ENCODE results near the gene NUBP2.
A peak's percentile ranks its signal among the peaks of the same experiment; 100 is the strongest.

Gene NUBP2

GRCh38 chr16:1771188-1771863 lies 11.4 kb upstream of the NUBP2 start, which contains the start of gene NME3:
Gene NME3 (minus strand): TSS chr16:1771543. CDS start chr16:1771534, 9 bp downstream.
- peak; percentile 52 to 56 for DNase-seq (ENCODE audit: low read depth in 2 of 2, low spot score in 1 of 2)

- DNase-seq (ENCODE audit: low read depth in 2 of 2, low spot score in 1 of 2) = no peak
Measured at GRCh38 chr16:1771864-1772361, 10.8 kb upstream of the NUBP2 start.

GRCh38 chr16:1772362-1772907 lies 10.3 kb upstream of the NUBP2 start, which contains the start of gene EME2:
Gene EME2 (plus strand): TSS chr16:1772810. CDS start chr16:1773228, 418 bp downstream.
- DNase-seq (ENCODE audit: low read depth in 2 of 2, low spot score in 1 of 2) = no peak

GRCh38 chr16:1772908-1773702 lies 9.7 kb upstream of the NUBP2 start, which contains the start of gene MRPS34:
Gene MRPS34 (minus strand): TSS chr16:1773134. CDS start chr16:1773119, 15 bp downstream.
- DNase-seq (ENCODE audit: low read depth in 2 of 2, low spot score in 1 of 2) = peak; percentile 57 to 61

- no peak for DNase-seq (ENCODE audit: low read depth in 2 of 2, low spot score in 1 of 2)
Measured at GRCh38 chr16:1773703-1774447, 8.9 kb upstream of the NUBP2 start.

- no peak for DNase-seq (ENCODE audit: low read depth in 2 of 2, low spot score in 1 of 2)
Measured at GRCh38 chr16:1774448-1774780, 8.3 kb upstream of the NUBP2 start.

GRCh38 chr16:1775006-1775845 lies 7.5 kb upstream of the NUBP2 start:
- no peak for DNase-seq (ENCODE audit: low read depth in 2 of 2, low spot score in 1 of 2)

GRCh38 chr16:1775846-1776671 lies 6.7 kb upstream of the NUBP2 start:
- no peak for DNase-seq (ENCODE audit: low read depth in 2 of 2, low spot score in 1 of 2)

GRCh38 chr16:1776672-1776955 lies 6.1 kb upstream of the NUBP2 start:
- DNase-seq (ENCODE audit: low read depth in 2 of 2, low spot score in 1 of 2) = no peak

GRCh38 chr16:1776991-1777374 lies 5.8 kb upstream of the NUBP2 start:
- DNase-seq (ENCODE audit: low read depth in 2 of 2, low spot score in 1 of 2) = no peak

GRCh38 chr16:1777375-1778199 lies 5.2 kb upstream of the NUBP2 start:
- DNase-seq (ENCODE audit: low read depth in 2 of 2, low spot score in 1 of 2) = no peak

- DNase-seq (ENCODE audit: low read depth in 2 of 2, low spot score in 1 of 2) = no peak
Measured at GRCh38 chr16:1778200-1779179, 4.3 kb upstream of the NUBP2 start.

- DNase-seq (ENCODE audit: low read depth in 2 of 2, low spot score in 1 of 2) = no peak
Measured at GRCh38 chr16:1779234-1779701, 3.5 kb upstream of the NUBP2 start.

- DNase-seq (ENCODE audit: low read depth in 2 of 2, low spot score in 1 of 2) = no peak
Measured at GRCh38 chr16:1779741-1780676, 2.8 kb upstream of the NUBP2 start.

GRCh38 chr16:1780677-1781072 lies 2.1 kb upstream of the NUBP2 start:
- no peak for DNase-seq (ENCODE audit: low read depth in 2 of 2, low spot score in 1 of 2)

- no peak for DNase-seq (ENCODE audit: low read depth in 2 of 2, low spot score in 1 of 2)
Measured at GRCh38 chr16:1781254-1781653, 1.5 kb upstream of the NUBP2 start.
